GM23248 (cell line): ENCODE results near the gene TULP4.

Experiments
- EZH2 ChIP-seq: fragments of 200-600 bp; sonication (generic); IDR thresholded peaks from 2 replicates; pipeline ENCODE4 v1.6.1; 2018; ENCODE audit warnings: antibody characterized with exemption, mild to moderate bottlenecking; ENCODE audit not compliant: insufficient read depth, poor library complexity, severe bottlenecking
- EZH2phosphoT487 ChIP-seq: fragments of 200-600 bp; sonication (generic); IDR thresholded peaks from 2 replicates; pipeline ENCODE4 v1.6.1; 2018; ENCODE audit warnings: antibody characterized with exemption, moderate library complexity, mild to moderate bottlenecking, low read depth; ENCODE audit not compliant: insufficient read depth

DNA sequence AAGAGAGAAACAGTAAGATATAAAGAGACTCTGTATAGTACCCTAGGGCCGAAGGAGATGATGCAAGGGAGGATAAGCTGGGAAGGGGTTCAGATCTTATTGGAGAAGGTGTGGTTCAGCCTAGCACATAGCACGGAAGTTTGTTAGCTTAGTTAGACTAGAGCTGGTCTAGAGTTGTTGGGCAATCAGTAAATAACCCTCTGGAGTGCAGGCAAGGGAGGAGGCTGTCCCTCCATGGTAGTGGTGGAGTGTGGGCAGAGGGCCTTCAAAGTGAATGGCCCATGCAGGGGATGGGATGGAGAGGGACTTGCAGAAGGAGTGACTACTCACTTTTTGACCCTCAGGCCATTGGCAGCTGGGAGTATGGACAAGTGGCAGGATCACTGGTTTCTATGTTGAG, 20.0 kb downstream of the TULP4 start:
- no peak for TF ChIP-seq EZH2phosphoT487
- no peak for TF ChIP-seq EZH2
